ENCODE data around the gene KCNH2. TPM values are rescaled to one million over a fixed set of nuclear protein-coding genes. Genes with fewer than 3 reads are reported as not detected.
"Not testable (repeated sequence)": the region's sequence is repeated elsewhere in the genome, so short reads cannot be mapped to it uniquely, and the experiment has no call there.

KCNH2 gene
- total RNA-seq, 1 donor from 2014 or later, result 3.2 TPM

GRCh38 chr7:151013733-151014497 lies 35.8 kb upstream of the KCNH2 start:
- DNase-seq (ENCODE audit: low spot score) (peak; percentile 76), ATAC-seq (peak; percentile 41)
- intact Hi-C loops (cut with DNase I), result no loop called here

GRCh38 chr7:151013356-151013732 lies 35.2 kb upstream of the KCNH2 start:
- intact Hi-C loops (cut with DNase I), result no loop called here
- ATAC-seq (no peak), DNase-seq (ENCODE audit: low spot score) (no peak)

- ATAC-seq (peak; percentile 42), DNase-seq (ENCODE audit: low spot score) (no peak)
- intact Hi-C loops (cut with DNase I), result no loop called here
Observed at GRCh38 chr7:151012911-151013347, 34.8 kb upstream of the KCNH2 start.

GRCh38 chr7:151012031-151012692 lies 34.0 kb upstream of the KCNH2 start:
- intact Hi-C loops (cut with DNase I), result no loop called here
- ATAC-seq, result no peak
- no peak for DNase-seq (ENCODE audit: low spot score)

- intact Hi-C loops (cut with DNase I); ATAC-seq; DNase-seq (ENCODE audit: low spot score): not testable (repeated sequence)
Observed at GRCh38 chr7:151011616-151012015, 33.5 kb upstream of the KCNH2 start.

GRCh38 chr7:151011097-151011409 lies 32.9 kb upstream of the KCNH2 start:
- intact Hi-C loops (cut with DNase I), result no loop called here
- no peak for ATAC-seq
- no peak for DNase-seq (ENCODE audit: low spot score)

GRCh38 chr7:151010307-151011096 lies 32.4 kb upstream of the KCNH2 start:
- intact Hi-C loops (cut with DNase I), result no loop called here
- DNase-seq (ENCODE audit: low spot score) (no peak), ATAC-seq (no peak)

GRCh38 chr7:151010037-151010306 lies 31.9 kb upstream of the KCNH2 start:
- no peak for DNase-seq (ENCODE audit: low spot score)
- intact Hi-C loops (cut with DNase I), result no loop called here
- ATAC-seq, result no peak

GRCh38 chr7:151009327-151010036 lies 31.4 kb upstream of the KCNH2 start:
- no peak for DNase-seq (ENCODE audit: low spot score)
- intact Hi-C loops (cut with DNase I), result no loop called here

GRCh38 chr7:151008511-151009323 lies 30.6 kb upstream of the KCNH2 start:
- intact Hi-C loops (cut with DNase I), result no loop called here
- ATAC-seq (peak; percentile 72), DNase-seq (ENCODE audit: low spot score) (peak; percentile 77)

More at GRCh38 chr7:151009327-151010036, 31.4 kb upstream of the KCNH2 start:
- ATAC-seq, result no peak

- DNase-seq (ENCODE audit: low spot score) (no peak), ATAC-seq (peak; percentile 18)
- intact Hi-C loops (cut with DNase I), result no loop called here
Observed at GRCh38 chr7:151008143-151008510, 30.0 kb upstream of the KCNH2 start.

GRCh38 chr7:151007469-151007898 lies 29.4 kb upstream of the KCNH2 start:
- ATAC-seq (peak; percentile 8), DNase-seq (ENCODE audit: low spot score) (no peak)
- intact Hi-C loops (cut with DNase I), result no loop called here

- DNase-seq (ENCODE audit: low spot score), result no peak
- no peak for ATAC-seq
- intact Hi-C loops (cut with DNase I), result no loop called here
Observed at GRCh38 chr7:151006590-151007300, 28.6 kb upstream of the KCNH2 start.

- no peak for ATAC-seq
- intact Hi-C loops (cut with DNase I), result no loop called here
- no peak for DNase-seq (ENCODE audit: low spot score)
Observed at GRCh38 chr7:151005566-151005965, 27.4 kb upstream of the KCNH2 start.

GRCh38 chr7:151003572-151003971 lies 25.5 kb upstream of the KCNH2 start:
- intact Hi-C loops (cut with DNase I), result no loop called here
- ATAC-seq, result no peak
- DNase-seq (ENCODE audit: low spot score), result no peak

GRCh38 chr7:151001546-151001945 lies 23.4 kb upstream of the KCNH2 start:
- DNase-seq (ENCODE audit: low spot score), result no peak
- intact Hi-C loops (cut with DNase I), result no loop called here
- ATAC-seq, result no peak

GRCh38 chr7:151000897-151001495 lies 22.9 kb upstream of the KCNH2 start:
- ATAC-seq, result no peak
- no peak for DNase-seq (ENCODE audit: low spot score)
- intact Hi-C loops (cut with DNase I), result no loop called here
